ENCODE measurements around the gene SDCBP2.
A peak's percentile ranks its signal among the peaks of the same experiment; 100 is the strongest.

The SDCBP2 gene

GRCh38 chr20:1310071-1310470 lies 18.9 kb downstream of the SDCBP2 start:
- no peak for DNase-seq

GRCh38 chr20:1309439-1309847 lies 19.5 kb downstream of the SDCBP2 start:
- DNase-seq: no peak

GRCh38 chr20:1308702-1309095 lies 20.2 kb downstream of the SDCBP2 start:
- no peak for DNase-seq

- no peak for DNase-seq
Observed at GRCh38 chr20:1308067-1308701, 20.8 kb downstream of the SDCBP2 start.

GRCh38 chr20:1307571-1307971 lies 21.4 kb downstream of the SDCBP2 start:
- DNase-seq: no peak

- no peak for DNase-seq
Observed at GRCh38 chr20:1307171-1307570, 21.8 kb downstream of the SDCBP2 start.

GRCh38 chr20:1306316-1307135 lies 22.4 kb downstream of the SDCBP2 start:
- no peak for DNase-seq

- DNase-seq: no peak
Observed at GRCh38 chr20:1305712-1306111, 23.2 kb downstream of the SDCBP2 start.

GRCh38 chr20:1304710-1305515 lies 24.0 kb downstream of the SDCBP2 start:
- no peak for DNase-seq

- no peak for DNase-seq
Observed at GRCh38 chr20:1302685-1303541, 26.0 kb downstream of the SDCBP2 start.

GRCh38 chr20:1301031-1301529 lies 27.9 kb downstream of the SDCBP2 start:
- DNase-seq: peak; percentile 31

- DNase-seq: no peak
Observed at GRCh38 chr20:1300083-1300840, 28.7 kb downstream of the SDCBP2 start.

GRCh38 chr20:1299522-1299921 lies 29.4 kb downstream of the SDCBP2 start:
- peak; percentile 34 for DNase-seq

- DNase-seq: no peak
Observed at GRCh38 chr20:1298888-1299511, 29.9 kb downstream of the SDCBP2 start.

GRCh38 chr20:1298166-1298565 lies 30.8 kb downstream of the SDCBP2 start:
- DNase-seq: no peak

- DNase-seq: no peak
Observed at GRCh38 chr20:1297486-1297885, 31.5 kb downstream of the SDCBP2 start.

GRCh38 chr20:1296922-1297321 lies 32.0 kb downstream of the SDCBP2 start:
- DNase-seq: no peak

- no peak for DNase-seq
Observed at GRCh38 chr20:1296117-1296610, 32.8 kb downstream of the SDCBP2 start.

- no peak for DNase-seq
Observed at GRCh38 chr20:1295276-1295930, 33.5 kb downstream of the SDCBP2 start.

- DNase-seq: no peak
Observed at GRCh38 chr20:1294497-1294896, 34.4 kb downstream of the SDCBP2 start.

Data from activated naive CD4-positive, alpha-beta T cell treated with Interleukin-2 at 50 U/mL for 16 hours (primary cell).